Epithelial cell of esophagus (primary cell): ENCODE results near the gene PTGDR.

Experiments
- DNase-seq: peaks from one replicate; pipeline ENCODE4 v3.0.0; 2010; ENCODE audit warnings: low read depth
- H3K4me3 ChIP-seq: 2 replicates; pipeline ENCODE4 v1.5.1; 2011; ENCODE audit warnings: mild to moderate bottlenecking, low read length, control low read depth
- TF ChIP-seq, protein P1 (sequence below): IDR thresholded peaks from 2 replicates; pipeline ENCODE4 v1.5.1; 2011; ENCODE audit warnings: low read depth, mild to moderate bottlenecking, low read length, control low read depth, inconsistent platforms; ENCODE audit not compliant: insufficient read depth; ENCODE audit errors: missing control alignments

PTGDR gene

DNA sequence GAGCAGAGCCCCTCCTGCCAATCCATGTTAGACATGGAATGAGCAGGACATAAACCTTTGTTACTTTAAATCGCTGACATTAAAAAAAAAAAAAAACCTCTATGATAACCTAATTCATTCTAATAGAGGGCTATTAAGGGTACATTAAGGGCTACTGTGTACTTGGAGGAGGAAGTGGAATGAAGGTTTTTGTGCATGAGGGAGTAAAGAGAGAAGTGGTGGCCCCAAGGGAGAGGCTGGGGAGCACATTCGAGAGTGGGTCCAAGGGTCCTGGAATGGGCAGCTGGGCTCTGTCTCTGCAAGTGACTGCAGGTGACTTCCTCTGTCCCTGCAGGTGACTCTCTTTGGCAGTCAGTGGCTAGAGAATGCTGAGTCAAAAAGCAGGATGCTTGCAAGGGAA, 32.1 kb upstream of the PTGDR start:
- DNase-seq: no peak
- TF ChIP-seq, protein P1, sequence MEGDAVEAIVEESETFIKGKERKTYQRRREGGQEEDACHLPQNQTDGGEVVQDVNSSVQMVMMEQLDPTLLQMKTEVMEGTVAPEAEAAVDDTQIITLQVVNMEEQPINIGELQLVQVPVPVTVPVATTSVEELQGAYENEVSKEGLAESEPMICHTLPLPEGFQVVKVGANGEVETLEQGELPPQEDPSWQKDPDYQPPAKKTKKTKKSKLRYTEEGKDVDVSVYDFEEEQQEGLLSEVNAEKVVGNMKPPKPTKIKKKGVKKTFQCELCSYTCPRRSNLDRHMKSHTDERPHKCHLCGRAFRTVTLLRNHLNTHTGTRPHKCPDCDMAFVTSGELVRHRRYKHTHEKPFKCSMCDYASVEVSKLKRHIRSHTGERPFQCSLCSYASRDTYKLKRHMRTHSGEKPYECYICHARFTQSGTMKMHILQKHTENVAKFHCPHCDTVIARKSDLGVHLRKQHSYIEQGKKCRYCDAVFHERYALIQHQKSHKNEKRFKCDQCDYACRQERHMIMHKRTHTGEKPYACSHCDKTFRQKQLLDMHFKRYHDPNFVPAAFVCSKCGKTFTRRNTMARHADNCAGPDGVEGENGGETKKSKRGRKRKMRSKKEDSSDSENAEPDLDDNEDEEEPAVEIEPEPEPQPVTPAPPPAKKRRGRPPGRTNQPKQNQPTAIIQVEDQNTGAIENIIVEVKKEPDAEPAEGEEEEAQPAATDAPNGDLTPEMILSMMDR: no peak
- no peak overlapping the region for H3K4me3 ChIP-seq

DNA sequence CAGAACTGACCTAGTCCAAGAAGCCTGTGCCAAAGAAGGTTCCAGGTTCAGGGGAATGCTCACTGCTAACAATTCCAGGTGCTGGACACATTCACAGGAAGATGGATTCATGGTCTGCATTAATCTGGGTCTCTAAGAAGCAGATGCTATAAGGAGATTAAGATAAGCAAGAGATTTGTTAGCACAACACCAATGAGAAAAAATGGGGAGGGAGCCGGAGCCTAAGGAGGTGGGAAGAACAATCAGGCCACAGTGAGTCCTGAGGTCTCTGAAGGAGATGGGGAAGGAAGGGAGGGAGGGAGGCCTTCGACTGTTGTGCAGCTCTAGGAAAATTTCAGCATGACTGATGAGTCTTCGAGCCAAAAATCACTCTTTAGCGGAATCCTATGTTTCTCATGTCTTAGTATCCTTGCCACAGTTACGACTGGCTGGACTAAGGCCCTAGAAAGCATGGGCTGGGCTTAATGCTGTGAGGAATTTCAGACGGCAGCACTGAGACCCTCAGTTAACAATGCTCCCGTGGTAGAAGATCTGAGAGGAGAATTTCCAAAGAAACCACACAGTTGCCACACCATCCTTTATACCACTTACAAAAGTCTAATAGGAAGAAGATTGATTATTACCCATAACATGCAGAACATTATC, 31.5 kb upstream of the PTGDR start:
- TF ChIP-seq, protein P1: no peak
- H3K4me3 ChIP-seq: no peak overlapping the region
- no peak for DNase-seq

DNA sequence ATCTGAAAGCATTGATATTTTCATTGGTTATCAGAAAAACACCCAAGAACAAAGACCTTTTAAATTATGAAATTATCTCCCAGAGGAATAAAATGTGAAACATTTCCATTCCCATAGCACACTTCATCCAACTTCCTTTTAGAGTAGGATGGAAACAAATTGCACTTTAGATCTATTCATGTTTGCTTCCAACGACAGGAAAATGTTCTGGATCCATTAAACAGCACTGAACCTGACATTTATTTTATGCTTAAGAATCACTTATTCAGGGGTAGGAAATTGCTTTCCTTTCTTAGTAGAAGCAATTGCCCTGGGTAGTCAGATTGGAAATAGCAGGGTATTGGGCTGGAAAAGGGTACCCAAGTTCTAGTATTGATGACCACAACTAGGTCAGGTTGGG, 28.8 kb upstream of the PTGDR start:
- TF ChIP-seq, protein P1: no peak
- H3K4me3 ChIP-seq: no peak overlapping the region
- DNase-seq: no peak

DNA sequence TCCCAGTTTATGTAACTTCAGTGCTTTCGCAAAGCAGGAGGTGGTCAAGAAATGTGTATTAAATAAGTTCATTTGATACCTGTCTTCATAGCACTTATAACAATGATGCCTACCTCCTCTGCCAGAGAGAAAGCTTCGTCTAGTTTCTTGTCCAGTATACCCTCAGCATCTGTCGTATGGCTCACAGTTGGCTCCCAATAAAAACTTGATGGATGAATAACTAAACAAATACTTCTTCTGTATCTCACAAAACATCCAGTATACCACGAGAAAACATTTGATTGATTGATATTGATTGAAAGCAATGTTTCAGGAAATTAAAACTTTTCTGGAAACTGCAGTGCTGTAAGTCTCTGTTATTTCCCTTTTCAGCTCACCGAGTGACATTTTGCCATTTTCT, 26.9 kb upstream of the PTGDR start:
- TF ChIP-seq, protein P1: no peak
- no peak for DNase-seq
- no peak overlapping the region for H3K4me3 ChIP-seq

DNA sequence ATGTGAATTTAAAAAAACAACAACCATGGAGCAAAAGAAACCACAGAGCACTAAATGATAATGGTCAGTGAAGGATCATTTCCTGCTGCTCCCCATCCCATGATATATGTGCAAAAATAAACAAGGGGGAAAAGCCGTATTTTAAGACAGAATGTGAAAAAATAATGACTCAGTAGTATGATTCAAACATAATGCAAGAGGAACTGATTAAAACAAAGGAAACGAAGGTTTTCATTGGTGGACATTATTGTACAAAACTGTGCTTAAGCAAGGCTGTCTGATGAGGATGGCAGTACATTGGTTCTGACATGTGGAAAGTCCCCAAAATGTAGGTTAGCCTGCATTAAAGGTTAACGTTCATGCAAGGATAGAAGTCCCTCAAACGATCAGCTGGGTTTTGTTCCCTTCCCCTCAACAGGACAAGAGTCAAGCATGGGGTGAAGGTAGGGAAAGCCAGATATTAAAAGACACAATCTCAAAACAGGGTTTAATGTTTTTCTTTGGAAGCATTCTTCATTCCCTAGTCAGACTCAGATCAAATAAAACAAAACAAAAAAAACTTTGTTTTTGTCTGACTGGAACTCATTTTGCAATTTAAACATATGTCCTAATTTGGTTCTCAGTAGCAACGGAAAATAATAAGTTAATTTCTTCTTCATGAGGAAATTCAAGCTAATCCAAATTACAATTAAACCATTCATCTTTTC, 26.3 kb upstream of the PTGDR start:
- TF ChIP-seq, protein P1: no peak
- DNase-seq: peak; percentile 35
- H3K4me3 ChIP-seq: no peak overlapping the region

DNA sequence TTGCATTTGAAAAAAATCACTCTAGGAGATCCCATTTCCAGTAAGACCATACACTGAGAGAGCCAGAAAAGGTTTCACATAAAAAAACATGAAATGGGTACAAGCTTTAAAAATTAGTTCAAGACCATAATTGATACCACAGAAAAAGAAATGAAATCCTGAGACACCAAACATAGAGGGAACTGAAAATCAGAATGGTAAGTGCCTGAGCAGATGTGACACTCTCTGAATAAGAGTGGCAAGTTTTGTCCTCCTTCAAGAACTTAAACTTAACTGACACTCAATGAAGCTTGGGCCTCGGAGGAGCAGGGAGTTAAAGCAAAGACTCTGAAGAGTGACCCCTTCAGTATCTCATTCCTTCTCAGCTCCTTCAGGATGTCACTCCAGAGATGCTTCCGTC, 23.2 kb upstream of the PTGDR start:
- H3K4me3 ChIP-seq: no peak overlapping the region
- DNase-seq: no peak
- TF ChIP-seq, protein P1: no peak

DNA sequence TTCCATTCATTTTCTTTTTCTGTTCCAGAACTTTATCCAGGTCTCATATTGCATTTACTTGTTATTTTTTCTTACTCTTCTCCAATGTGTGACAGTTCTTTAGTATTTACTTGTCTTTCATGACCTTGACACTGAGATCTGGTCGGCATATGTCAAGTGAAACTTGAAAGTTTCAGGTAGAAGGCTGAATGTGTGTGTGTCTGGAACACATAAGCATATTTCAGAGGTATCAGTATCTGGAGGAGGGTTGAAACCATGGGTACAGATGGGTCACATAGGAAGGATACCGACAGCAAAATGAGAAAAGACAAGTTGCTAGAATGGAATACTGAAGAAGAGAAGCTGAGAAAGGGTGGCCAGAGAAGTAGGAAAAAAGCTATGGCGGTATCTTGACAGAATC, 22.5 kb upstream of the PTGDR start:
- H3K4me3 ChIP-seq: no peak overlapping the region
- TF ChIP-seq, protein P1: no peak
- DNase-seq: no peak
